Measurements from ENCODE around the gene HM13.
"Not testable (repeated sequence)": the region's sequence is repeated elsewhere in the genome, so short reads cannot be mapped to it uniquely, and the experiment has no call there.

HM13 gene

DNA sequence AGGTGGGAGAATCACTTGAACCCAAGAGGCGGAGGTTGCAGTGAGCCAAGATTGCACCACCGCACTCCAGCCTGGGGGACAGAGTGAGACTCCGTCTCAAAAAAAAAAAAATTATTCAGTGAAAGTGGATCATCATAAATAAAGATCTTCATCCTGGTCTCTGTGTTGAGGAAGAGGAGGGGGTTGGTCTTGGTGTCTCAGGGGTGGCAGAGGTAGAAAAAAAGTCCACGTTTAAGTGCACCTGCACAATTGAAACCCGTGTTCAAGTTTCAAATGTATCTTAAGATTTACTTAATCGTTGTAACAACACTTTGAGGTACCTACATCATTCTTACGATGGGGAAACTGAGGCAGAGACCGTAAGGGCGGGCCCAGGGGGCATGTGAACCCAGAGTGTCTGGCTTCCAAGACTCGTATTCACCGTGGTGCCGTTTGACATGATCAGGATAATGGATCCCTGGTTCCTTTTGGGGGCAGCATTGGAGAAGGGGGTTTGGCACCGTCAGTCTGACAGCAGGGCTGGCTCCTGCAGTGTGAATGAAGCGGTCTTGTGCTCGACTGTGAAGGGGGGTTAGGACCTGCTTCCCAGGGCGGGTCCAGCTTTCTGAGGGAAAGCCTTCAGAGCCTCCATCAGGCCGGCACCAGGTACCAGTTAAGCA lies 57.9 kb downstream of the HM13 start:
- no peak for TF ChIP-seq CTCF (conservative IDR thresholded peaks at IDR 0.05; ENCODE audit: low read depth)
- ChIA-PET POLR2A (ENCODE audit: low non-redundant PET) (interaction anchor here (1.3 to 3.4 kb wide), 6 partner anchors 9 to 39 kb away, joined by 3 to 54 read pairs (median 33); partner anchors contain the start of gene ID1), CTCF (interaction anchor here (0.7 to 4.1 kb wide), 5 partner anchors 9 to 40 kb away, joined by 3 to 62 read pairs (median 4); a partner anchor contains a TSS)
- DNase-seq (ENCODE audit: low spot score): peak; percentile 52
- peak overlapping the region; percentile 93 for H3K27ac ChIP-seq

DNA sequence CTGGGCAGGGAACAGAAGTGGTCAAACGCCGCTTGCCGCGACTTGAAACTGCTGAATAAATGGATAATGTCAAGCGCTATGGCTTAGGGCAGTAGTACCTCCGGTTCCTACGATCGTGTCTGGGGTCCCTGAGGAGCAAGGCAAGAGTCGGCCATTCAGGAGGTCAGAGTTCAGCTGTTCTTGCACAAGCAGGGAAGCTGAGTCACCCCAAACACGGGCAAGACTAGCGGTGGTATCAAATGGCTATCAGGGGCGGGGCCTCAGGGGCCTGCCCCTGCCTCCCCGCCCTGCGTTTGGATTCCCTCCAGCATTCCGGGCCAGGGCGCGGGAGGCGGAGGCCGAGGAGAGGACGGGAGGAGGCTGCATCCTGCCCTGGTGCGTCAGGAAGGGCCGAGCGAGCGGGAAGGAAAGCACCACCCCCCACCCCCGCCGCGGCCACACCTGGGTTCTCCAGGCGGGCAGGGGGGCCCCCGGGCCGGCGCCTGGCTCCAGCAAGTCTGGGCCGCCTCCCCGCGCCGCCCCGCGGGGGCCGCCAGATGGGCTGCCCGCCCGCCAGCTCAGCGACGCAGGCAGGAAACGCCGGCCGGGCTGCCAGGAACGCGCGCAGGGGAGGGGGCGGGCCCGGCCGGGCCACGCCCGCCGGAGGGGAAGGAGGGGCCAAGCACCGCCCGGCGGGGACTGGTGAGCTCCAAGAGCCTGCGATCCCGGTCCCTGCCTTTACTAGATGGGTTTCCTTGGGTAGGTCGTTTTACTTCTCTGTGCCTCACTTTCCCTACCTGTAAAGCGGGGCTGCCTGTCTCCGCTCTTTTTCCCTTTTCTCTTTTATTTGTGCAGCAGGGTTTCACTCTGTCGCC lies 58.7 kb downstream of the HM13 start:
- CTCF ChIA-PET: interaction anchor here (0.6 to 4.1 kb wide), 7 partner anchors 10 to 1728 kb away, joined by 3 to 62 read pairs (median 5); a partner anchor contains a TSS
- POLR2A ChIA-PET (ENCODE audit: low non-redundant PET): interaction anchor here (0.6 to 3.4 kb wide), 13 partner anchors 9 to 39 kb away, joined by 3 to 54 read pairs (median 7); partner anchors contain the start of gene ID1
- TF ChIP-seq CTCF (conservative IDR thresholded peaks at IDR 0.05; ENCODE audit: low read depth): no peak
- peak; percentile 99 for DNase-seq (ENCODE audit: low spot score)
- peak overlapping the region; percentile 93 for H3K27ac ChIP-seq

DNA sequence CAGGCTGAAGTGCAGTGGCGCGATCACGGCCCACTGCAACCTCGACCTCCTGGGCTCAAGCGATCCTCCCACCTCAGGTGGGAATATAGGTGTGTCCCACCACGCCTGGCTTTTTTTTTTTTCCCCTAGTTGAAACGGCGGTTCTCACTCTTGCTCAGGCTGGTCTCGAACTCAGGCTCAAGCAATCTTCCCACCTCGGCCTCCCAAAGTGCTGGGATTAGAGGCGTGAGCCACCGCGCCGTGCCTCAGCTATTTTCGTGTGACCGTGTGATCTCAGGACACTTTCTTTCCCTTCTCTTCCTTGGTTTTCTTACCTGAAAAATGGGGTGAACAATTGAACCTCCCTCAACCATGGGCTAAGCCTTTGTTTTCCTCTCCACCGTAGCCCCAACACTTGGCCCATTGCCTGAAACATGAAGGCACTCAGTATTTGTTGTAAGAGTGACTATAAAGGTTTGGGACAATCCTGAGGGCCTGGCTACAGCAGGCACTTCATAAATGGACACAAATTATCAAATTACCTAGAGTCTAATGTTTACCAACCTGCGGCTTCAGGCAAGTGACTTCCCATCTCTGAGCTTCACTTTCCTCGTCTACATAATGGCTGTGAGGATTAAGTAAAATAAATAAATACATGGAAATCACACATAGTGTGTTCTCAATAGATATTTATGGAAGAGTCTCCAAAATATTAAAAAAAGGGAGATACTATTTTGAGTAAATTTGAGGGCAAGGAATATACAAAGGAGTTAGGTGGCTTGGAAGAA lies 59.5 kb downstream of the HM13 start:
- ChIA-PET POLR2A (ENCODE audit: low non-redundant PET) (interaction anchor here (0.7 to 3.4 kb wide), 11 partner anchors 8 to 38 kb away, joined by 4 to 54 read pairs (median 8); partner anchors contain the start of gene ID1), CTCF (interaction anchor here (0.9 to 4.1 kb wide), 4 partner anchors 11 to 38 kb away, joined by 5 to 62 read pairs (median 10); no protein-coding TSS in a partner anchor)
- TF ChIP-seq CTCF (conservative IDR thresholded peaks at IDR 0.05; ENCODE audit: low read depth): no peak
- H3K27ac ChIP-seq: peak overlapping the region; percentile 93
- DNase-seq (ENCODE audit: low spot score): no peak

DNA sequence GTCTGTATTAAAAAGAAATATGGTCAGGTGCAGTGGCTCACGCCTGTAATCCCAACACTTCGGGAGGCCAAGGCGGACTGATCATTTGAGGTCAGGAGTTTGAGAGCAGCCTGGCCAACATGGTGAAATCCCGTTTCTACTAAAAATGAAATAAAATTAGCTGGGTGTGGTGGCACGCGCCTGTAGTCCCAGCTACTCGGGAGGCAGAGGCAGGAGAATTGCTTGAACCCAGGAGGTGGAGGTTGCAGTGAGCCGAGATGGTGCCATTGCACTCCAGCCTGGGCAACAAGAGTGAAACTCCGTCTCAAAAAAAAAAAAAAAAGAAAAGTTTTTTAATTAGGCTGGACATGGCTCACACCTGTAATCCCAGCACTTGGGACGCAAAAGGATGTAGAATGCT lies 60.7 kb downstream of the HM13 start:
- ChIA-PET POLR2A (ENCODE audit: low non-redundant PET) (interaction anchor here (0.9 to 3.4 kb wide), 2 partner anchors 17 to 28 kb away, joined by 6 to 42 read pairs; no protein-coding TSS in a partner anchor), CTCF (interaction anchor here (0.6 to 4.1 kb wide), 4 partner anchors 12 to 38 kb away, joined by 3 to 62 read pairs (median 6); no protein-coding TSS in a partner anchor)
- peak overlapping the region; percentile 51 for H3K27ac ChIP-seq
- not testable (repeated sequence) for DNase-seq (ENCODE audit: low spot score)

GRCh38 chr20:31576751-31577150 lies 62.5 kb downstream of the HM13 start:
- ChIA-PET CTCF (interaction anchor here (2.1 to 2.9 kb wide), 2 partner anchors 14 to 36 kb away, joined by 13 to 19 read pairs; no protein-coding TSS in a partner anchor), POLR2A (ENCODE audit: low non-redundant PET) (interaction anchor here (1.6 kb wide), 1 partner anchor 26 kb away, joined by 7 read pairs; no protein-coding TSS in a partner anchor)
- DNase-seq (ENCODE audit: low spot score): no peak
- TF ChIP-seq CTCF (conservative IDR thresholded peaks at IDR 0.05; ENCODE audit: low read depth): no peak
- peak overlapping the region; percentile 19 for H3K27ac ChIP-seq

DNA sequence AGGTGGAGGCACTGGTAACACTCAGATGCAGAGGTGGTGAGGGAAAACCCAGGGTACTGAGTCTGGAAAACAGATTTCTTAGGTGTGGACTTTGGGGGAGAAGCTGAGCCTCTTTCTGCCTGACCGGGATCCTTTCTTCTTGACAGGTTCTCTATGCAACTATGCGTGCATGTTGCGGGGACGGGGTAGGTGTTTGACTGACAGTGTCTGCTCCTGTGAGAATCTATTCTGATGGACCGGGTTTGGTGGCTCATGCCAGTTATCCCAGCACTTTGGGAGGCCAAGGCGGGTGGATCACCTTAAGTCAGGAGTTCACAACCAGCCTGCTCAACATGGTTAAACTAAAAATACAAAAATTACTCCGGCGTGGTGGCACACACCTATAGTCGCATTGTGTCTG lies 63.0 kb downstream of the HM13 start:
- ChIA-PET CTCF (interaction anchor here (2.1 to 2.9 kb wide), 2 partner anchors 15 to 35 kb away, joined by 13 to 19 read pairs; no protein-coding TSS in a partner anchor), POLR2A (ENCODE audit: low non-redundant PET) (interaction anchor here (1.2 to 1.6 kb wide), 3 partner anchors 15 to 30 kb away, joined by 3 to 7 read pairs (median 3); no protein-coding TSS in a partner anchor)
- no peak for TF ChIP-seq CTCF (conservative IDR thresholded peaks at IDR 0.05; ENCODE audit: low read depth)
- H3K27ac ChIP-seq: peak overlapping the region; percentile 19
- no peak for DNase-seq (ENCODE audit: low spot score)
